ENCODE measurements around the gene PIAS4.

Gene PIAS4

DNA sequence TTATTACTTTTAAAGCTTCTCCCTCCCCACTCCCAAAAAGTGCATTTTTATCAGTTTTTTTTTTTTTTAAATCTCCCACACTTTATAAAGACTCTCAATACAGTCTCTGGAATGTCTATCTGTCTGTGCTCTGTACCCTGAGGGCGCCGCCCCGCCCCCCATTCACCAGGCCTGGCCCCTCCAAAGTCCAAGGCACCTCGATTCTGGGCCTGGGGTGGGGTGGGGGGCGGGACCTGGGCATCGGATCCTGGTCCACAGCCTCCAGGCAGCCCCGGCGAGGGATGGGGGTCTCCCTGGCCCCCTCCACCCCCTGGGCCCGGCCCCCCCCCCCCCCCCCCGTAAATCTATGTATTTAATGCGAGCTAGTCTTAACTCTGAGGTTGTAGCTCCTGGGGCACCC, 35.9 kb downstream of the PIAS4 start:
- DNase-seq, result no peak

DNA sequence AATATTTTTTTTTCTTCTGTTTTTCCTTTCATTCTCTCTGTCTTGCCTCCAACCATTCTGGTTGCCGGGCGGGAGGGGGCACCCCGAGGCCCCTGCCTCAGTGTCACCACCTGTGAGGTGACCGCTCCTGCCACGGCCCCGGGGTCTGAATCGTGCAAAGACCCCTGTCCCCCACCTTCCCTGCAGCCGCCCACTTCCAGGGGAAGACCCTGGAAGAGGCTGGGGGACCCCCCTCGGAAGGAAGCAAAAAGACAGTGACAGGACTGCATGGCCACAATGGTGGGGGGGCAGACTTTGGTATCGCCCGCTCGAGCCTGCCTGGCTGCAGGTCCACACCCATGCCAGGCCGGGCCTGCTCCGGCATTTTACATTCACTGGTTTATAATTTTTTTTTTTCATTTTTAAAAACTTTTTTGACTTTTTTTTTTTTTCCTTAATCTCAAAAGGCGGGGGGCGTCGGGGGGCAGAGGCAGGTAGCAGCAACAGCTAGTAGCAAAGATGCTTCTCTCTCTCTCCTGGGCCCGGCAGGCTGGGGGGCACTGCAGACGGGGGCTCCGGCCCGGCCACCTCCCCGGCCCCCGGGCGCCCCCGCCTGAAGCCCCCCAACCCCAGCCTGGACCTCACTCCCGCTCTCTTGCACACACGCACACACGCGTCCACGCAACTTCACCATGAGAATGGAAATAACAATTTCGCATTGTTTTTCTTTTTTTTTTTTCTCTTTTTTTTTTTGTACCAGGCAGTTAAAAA, 36.6 kb downstream of the PIAS4 start:
- DNase-seq, result no peak

DNA sequence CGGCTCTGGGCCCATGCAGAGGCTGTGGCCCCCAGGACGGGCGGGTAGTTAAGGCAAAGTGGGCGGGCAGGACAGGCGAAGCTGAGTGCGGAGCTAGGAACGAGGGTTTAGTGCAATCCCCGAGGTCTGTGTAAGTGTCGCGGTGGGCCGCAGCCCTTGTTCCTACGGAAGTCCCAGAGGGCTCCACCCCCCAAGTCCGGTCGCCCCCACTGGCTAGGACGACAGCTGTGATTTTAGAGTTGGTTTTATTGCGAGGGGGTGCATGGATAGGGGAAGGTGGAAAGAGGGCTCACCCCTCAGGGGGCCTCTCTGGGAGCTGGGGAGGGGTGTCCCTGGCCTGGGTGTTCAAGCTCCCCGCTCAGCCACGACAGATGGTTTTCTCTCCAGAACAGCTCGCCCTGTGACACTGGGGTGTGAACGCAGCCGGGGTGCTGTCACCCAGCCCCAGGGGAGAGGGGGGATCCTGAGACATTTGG, 37.5 kb downstream of the PIAS4 start:
- no peak for DNase-seq

DNA sequence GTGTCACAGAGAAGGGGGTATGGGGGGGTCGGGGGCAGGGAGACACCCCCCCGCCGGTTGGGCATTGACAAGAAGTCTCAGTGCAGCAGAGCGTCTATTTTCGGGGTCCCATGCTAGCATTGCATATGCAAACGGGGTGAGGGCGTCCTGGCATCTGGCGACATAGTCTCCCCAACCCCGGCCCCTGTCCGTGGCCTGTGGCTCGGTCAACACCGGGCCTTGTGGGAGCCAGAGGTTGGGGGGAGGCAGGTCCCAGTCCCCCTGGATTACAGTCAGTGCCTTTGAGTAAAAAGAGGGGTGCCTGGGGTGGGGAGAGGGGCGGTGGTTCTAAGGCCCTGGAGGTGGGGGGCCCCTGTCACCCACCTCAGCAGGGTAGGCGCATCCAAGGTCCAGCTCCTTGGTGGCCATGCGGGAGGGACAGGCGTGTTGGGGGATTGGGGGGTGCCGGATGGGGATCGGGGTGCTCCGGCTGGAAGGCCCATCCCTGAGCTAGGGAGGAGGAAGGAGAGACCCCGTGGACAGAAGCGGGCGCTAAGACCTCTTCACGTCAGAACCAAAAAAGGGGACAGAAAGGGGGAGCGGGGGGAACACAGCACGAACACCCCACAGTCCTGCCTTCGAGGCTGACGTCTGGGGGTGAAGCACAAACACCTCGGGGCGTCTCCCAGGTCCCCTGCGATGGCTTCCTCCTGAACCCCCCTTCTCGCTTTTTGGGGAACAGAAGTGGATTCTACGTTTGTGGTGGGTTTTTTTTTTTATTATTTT, 38.2 kb downstream of the PIAS4 start:
- DNase-seq, result no peak

DNA sequence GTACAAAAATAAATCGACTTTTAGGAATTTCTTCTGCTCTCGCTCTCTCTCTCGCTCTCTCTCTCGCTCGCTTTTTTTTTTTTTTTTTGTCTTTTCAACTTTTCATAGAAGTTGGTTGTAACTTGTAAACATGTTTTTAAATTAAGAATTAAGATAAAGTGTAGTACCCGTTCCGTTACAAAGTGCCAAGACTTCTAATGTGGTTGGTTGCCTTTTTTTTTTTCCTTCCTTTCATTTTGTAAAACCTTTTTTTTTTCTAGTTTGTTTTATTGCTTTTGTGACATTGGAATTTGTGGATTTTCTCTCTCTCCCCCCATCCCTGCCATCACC, 38.8 kb downstream of the PIAS4 start:
- no peak for DNase-seq

DNA sequence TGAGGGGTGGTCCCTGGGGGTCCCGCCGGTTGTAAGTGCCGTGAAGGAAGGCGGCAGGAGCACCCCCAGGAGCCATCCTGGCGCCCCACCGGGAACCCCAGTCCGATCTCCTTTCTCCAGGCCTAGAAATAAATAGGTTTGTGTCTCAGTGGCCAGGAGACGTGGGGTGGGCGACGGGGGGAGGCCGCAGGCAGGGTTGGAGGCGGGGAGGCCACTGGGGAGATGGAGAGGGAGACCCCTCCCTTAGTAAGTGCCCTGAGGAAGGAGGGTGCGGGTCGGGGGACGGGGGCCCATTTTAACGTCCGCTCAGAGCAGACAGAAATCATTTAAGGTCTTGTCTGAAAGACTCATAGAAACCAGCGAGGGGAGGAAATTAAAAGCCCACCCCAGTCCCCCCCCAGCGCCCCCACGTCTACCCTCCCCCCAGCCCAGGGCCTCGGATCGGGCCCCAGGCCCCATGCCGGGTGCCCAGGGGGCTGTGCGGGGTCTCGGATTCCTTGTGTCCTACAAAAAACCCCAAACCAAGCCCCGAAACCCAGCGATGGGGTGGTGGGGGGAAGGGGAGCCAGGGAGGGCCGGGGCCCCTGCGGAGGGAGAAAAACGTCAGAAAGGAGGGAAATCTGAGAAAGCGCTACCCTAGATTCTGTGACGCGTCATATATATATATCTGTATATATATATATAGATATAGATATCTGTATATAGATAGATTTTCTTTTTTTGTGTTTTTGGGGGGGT, 39.6 kb downstream of the PIAS4 start:
- no peak for DNase-seq

DNA sequence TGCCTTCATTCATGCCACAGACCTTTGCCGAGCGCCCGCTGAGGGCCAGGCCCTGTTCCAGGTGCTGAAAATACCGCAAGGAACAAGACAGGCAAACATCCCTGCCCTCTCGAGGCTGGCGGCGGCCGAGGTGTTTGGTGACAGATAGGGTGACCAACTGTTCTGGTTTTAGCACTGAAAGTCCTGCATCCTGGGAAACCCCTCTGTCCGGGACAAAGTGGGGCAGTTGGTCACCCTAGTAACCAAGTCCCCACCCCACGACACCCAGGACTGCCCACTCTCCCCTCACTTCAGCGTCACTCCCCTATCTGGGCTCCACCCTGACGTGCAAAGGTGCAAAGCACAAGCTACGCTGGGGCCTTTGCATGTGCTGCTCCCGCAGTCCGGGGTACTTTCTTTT, 41.9 kb downstream of the PIAS4 start:
- no peak for DNase-seq

DNA sequence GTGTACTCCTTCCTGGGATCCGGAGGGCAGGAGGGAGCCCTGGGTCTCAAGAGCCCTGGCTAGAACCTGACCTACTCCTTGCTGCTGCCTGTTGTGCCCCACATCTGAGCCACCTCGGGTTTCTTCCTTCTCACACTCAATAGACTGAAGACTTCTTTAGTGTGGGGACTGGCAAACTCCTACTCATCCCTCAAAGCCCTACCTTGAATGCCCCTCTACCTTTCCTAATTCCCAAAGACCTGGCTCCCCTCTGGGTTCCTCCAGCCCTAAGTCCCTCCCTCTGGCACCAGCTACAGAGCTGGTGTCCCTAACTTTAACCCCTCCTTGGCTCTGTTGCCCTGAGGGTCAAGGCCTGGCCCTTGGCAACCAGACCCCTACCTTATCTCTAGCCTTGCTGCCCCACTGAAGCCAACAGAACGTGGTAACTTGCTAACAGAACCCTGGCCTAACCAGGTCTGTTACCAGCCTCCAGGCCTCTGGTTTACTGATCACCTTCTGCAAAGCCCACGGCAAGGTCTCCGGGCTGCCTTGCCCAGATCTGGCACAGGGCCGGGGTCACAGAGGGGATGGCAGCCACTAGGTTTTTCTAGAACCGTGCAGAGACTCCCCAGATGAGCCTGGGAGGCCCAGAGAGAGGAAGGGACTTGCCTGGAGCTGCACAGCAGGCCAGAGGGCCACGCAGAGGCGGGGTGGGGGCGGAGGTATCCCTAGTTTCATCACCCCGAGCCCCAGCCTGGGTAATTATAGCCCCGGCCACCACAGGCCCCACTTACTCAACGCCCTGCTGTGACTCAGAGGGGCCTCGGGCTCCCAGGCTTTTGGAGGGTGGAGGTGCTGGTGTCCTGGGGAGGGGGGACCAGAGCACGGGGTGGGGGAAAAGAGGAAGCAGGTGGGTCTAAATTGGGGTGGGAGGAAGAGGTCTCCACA, 43.9 kb downstream of the PIAS4 start:
- no peak for DNase-seq

DNA sequence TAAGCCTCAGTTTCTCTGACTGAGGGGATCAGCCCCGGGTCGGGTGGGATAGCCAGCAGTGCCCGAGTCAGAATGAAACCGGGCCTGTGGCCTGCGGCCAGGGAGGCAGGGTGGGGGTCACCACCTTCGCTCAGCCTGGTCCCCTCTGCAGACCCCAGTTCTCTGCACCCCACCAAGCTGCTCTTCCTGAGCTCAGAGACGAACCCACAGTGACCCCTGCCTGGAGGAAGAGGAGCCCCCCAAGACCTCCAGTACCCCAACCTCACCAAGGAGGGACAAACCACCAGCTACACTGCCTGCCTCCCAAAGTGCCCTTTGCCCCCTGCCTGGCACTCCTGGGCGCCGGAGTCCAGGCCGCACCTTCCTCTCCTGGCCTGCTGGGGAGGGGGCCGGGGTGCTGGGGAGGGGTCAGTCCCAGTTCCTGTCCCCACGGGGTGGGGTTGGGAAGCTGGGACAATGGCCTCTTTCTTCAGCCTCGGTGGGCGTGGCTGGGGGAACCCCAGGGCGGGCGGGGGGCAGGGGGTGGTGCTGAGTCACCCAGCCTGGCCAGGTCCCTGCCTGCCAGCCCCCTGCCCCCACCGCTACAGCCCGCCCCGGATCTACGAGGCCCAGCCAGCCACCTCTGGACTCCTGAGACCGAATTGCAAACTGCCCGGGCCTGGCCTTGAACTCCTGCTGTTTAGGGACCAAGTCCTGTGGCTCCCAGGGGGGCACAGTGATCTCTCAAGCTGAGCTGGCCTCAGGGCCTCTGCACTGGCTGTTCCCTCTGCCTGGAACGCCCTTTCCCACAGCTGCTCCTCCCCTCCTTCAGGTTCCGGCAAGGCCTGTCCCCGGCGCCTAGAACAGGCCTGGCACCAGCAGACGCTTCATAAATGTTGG, 44.8 kb downstream of the PIAS4 start:
- DNase-seq, result no peak

DNA sequence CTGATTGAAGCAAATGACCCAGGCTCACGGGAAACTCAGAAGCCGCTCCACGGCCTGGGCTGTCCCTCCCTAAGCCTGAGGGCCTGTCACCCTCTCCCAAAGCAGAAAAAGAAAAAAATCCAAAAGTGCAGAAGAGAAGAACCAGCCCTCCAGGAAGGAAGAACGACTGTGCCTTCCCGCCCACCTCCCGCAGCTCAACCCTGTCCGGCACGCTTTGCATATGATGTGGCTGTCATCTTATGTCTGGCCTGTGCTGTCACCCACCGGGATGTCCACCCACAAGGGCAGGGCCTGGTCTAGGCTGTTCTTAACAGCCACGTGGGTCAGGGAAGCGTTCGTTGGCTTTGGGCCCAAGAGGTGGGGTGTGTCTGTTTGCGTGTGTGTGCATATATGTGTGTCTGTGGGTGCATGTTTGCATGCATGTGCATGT, 45.5 kb downstream of the PIAS4 start:
- no peak for DNase-seq

DNA sequence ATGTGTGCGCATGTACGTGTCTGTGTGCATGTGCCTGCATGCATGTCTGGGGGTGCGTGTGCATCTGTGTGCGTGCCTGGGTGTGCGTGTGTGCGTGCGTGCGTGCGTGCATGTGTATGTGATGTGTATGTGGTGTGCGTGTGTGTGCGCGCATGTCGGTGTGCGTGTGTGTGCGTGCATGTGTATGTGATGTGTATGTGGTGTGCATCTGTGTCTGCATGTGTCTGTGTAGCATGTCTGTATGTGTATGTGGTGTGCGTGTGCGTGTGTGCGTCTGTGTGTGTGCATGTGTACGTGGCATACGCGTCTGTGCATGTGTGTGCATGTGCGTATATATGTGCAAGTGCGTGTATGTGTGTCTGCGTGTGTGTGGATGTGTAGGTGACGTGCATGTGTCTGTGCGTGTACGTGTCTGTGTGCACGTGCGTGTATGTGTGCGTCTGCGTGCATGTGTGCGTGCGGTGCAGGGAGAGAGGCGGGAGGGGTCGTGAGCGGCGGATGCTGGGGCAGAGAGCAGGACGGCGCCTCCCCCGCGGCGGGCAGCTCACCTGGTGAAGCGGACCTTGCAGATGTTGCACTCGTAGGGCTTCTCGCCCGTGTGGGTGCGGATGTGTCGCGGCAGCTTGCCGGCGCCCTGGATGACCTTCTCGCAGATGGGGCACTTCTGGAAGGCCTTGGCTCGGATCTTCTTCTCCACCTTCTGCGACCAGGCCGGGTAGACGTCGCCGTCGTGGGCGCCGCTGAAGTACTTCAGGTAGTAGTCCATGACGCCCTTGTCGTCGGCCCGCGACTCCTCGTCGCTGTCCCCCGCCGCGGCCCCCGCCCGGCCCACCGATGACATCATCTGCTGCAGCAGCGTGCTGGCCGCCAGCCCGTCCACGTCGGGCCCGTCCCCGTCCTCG, 46.1 kb downstream of the PIAS4 start:
- no peak for DNase-seq

DNA sequence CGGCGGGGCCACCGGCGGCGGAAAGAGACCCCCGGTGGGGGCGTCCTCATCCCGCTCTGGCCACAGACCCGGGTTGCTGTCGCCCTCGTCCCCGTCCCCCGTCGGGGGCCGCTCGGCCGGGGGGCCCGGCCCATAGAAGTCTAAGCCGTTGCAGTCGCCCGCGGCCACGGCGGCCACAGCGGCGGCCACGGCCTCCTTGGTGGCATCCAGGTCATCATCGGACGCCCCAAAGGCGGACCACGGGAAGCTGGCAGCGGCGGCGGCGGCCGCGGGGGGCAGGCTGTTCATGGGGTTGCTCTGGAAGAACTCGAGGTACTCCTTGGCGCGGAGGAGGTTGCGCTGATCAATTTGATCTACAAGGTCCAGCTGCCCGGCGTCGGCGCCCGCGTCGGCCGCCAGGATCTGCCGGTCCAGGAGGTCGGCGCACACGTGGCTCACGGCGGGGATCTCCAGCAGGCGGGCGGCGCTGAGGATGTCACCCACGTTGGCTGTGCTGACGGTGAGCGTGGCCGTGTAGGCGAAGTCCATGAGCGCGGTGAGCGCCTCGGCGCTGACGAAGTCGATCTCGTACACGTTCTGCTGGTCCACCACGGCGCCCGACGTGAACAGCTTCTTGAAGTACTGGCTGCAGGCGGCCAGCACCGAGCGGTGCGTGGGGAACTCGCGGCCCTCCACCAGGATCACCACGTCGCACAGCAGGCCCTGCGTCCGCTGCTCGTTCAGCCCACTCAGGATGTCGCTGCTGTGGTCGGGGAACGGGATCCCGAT, 47.1 kb downstream of the PIAS4 start:
- no peak for DNase-seq

DNA sequence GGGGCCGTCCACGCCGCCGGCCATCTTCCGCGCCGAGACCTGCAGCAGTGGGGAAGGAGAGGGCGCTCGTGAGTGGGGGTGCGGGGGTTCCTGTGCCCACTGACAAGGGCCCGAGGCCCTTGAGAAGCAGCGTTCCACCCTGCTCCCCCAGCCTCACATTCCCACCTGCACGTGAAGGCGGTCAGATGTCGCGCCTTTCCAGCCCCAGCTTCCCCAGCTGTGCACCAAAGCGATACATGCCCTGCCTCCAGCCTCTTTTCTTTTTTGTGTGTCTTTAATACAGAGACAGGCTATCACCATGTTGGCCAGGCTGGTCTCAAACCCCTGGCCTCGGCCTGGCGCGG, 47.6 kb downstream of the PIAS4 start:
- DNase-seq, result no peak

DNA sequence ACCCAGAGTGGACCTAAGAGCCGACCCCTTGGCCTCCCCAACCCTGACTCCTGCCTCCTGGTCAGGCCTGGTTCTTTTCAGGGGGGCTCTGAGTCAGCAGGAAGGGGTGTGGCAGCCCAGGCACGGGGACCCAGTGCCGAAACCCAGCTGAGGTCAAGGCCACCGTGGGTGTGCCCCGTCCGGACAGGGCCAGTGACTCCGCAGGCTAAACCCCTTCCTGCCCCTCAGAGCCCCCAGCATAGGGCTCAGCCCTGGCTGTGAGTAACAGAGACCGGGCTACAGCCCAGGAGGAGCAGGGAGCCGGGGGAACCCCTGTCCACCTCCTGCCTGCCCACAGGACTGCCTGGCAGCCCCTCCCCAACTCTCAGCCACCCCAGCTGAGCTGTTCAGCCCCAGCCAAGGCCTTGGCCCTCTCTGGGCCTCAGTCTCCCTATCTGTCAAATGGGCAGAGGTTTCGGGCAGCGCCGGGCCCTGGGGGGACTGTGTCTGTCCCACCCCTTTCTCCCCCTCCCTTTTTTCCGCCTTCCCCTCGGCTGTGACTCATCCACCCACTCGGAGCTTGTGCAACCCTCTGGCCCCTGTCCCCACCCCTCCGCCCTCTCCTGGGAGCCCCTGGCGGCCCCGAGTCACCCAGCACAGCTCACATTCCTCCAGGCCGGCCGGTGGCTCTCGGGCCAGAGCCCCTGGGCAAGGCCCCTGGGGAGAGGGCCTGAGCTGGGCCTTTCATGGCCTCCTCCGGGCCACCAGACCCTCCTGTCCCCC, 50.6 kb downstream of the PIAS4 start:
- DNase-seq, result no peak

DNA sequence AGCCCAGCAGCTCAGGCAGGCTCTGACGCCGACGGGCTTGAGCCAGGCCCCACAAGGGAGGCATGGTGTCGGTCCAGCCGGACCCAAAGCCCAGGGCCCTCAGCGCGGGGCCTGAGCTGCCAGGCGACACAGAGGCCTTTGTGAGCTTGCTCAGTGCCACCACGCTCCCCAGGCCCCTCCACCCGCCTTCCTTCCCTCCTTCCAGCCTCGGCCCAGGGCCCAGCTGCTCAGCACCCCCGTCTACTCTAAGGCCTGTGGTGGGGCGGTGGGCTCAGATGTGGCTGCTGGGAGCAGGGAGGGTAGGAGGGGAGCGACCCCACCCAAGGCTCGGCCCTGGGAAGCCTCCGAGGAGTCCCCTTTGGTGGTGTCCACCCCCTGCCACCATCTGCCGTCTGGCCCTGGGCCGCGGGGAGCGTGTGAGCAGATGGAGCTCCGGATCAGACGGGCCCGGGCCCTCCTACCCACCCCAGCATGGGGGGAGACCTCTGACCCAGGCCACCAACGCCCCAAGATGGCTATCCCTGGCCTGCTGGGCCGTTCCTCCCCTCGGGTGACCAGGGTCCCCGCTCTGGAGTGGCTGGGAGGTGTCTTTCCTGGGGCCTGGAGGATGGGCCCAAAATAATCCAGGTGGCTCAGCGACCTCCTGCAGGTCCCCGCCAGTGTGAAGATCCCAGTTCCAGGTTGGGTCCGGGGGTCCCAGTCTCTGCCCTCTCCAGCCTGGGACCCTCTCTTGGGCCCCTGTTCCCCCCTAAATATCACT, 51.3 kb downstream of the PIAS4 start:
- DNase-seq, result no peak

DNA sequence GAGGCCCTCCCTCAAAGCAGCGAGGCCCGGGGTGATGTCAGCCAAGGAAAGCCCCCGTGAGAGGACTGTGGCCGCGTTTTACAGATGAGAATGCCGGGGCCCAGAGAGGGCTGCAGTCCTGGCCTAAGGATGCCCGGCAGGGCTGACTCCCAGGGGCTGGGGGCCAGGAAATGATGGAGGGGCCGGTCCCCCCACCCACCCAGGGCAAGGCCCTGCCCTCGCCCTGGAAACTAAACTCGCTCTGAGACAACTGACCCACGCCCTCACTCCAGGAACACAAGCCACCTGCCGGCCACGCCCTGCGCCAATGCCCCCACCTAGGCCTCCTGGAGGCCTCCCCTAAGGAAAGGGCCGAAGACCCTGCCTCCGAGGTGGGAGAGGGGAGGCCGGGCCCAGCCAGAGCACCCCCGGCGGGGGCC, 51.9 kb downstream of the PIAS4 start:
- no peak for DNase-seq

DNA sequence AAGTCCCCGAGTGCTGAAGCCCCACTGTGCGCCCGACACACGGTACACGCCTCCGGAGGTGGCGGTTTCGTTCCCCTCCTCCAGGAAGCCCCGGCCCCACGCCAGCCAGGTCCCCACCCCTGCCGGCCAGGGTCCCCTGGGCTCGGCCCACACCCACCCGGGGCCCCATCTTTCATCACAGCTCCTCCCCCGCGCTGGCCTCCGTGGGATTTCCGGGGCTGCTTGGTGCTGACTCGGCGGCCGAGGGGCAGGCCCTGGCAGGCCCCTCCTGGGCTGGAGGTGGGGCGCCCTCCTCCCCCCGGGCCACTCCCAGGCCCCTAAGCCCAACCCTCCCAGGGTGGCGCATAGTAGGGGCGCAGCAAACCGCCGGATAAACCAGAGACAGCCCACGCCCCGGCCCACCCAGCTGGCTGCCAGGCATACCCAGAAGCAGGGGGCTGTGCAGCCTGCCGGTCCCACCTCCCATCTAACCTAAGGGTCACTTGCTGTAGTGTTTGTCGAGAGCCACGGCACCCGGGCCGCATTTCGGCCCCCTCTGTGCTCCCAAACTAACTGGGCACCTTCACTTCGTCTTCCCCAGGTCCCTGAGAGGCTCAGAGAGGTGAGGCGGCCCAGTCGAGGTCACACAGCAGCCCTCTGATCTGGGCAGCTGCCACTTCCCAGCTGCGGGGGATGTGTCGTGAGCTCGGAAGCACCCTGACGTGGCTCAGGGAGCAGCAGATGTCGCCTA, 52.5 kb downstream of the PIAS4 start:
- DNase-seq, result no peak

All from NCI-H1436 treated with DMSO at 0.1 percent for 48 hours (cell line).